HL-60 (cell line): Measurements from ENCODE around the gene FGF12.

Source experiments
- DNase-seq, 2 experiments: peaks; one replicate each; pipeline ENCODE4 v3.0.0-alpha.2; 2010 to 2020; ENCODE audit warnings: low read depth in 1 of 2, low spot score in 1 of 2
- H3K27ac ChIP-seq: fragments of 250-450 bp; sonication (Bioruptor Pico); replicated peaks from 2 replicates; pipeline ENCODE4 v1.5.1; 2020; ENCODE audit warnings: mild to moderate bottlenecking, moderate library complexity
- H3K27me3 ChIP-seq: fragments of 250-450 bp; sonication (Bioruptor Pico); 2 replicates; pipeline ENCODE4 v1.5.1; 2021; ENCODE audit warnings: mild to moderate bottlenecking, moderate library complexity; ENCODE audit not compliant: insufficient read depth, poor library complexity, severe bottlenecking
- H3K4me3 ChIP-seq: replicated peaks from 2 replicates; pipeline ENCODE4 v1.5.1; 2011; ENCODE audit warnings: mild to moderate bottlenecking, control low read depth, low read length; ENCODE audit not compliant: insufficient read depth
- GABPA ChIP-seq: IDR thresholded peaks from 2 replicates; pipeline ENCODE4 v1.6.1; 2012; ENCODE audit warnings: low read depth
- POLR2AphosphoS5 ChIP-seq: IDR thresholded peaks from 2 replicates; pipeline ENCODE4 v1.6.1; 2012; ENCODE audit warnings: low read depth
- SPI1 ChIP-seq: IDR thresholded peaks from 2 replicates; pipeline ENCODE4 v1.6.1; 2012; ENCODE audit warnings: low read depth, mild to moderate bottlenecking, borderline replicate concordance
- TF ChIP-seq, protein P1 (sequence below): IDR thresholded peaks from 2 replicates; pipeline ENCODE4 v1.6.1; 2012; ENCODE audit warnings: low read depth; ENCODE audit not compliant: insufficient replicate concordance
- TF ChIP-seq, protein P2 (sequence below): IDR thresholded peaks from one replicate; pipeline ENCODE4 v1.5.1; 2011; ENCODE audit warnings: low read length, control low read depth, inconsistent platforms; ENCODE audit not compliant: insufficient read depth

The FGF12 gene

DNA sequence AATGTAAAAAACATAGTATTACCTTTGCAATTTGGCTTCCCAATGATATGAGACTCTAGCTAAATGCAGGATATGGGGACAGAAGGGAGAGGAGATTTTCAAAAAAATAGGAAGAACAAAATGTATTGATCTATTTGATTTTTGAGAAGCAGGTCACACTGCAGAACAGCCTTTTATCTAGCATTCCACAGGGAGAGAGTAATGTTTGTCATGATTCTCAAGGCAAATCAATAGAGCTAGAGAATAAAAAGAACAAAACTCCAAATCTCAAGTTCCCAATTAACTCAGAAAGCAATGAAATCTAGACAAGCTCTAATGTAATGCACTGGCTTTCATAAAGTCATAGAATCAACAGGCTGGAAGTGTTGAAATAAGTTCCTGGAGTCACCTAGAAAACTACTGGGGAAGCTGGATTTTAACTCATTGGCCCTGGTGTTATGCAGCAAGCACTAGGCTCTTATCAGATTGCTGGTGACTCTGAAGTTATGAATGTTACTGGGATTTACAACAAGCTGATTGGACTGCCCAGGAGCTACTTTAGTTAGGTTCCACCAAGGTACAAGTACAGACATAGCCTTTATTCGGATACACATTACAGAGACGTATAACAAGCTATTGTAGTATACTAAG is 442.8 kb downstream of the FGF12 start:
- TF ChIP-seq, protein P1, sequence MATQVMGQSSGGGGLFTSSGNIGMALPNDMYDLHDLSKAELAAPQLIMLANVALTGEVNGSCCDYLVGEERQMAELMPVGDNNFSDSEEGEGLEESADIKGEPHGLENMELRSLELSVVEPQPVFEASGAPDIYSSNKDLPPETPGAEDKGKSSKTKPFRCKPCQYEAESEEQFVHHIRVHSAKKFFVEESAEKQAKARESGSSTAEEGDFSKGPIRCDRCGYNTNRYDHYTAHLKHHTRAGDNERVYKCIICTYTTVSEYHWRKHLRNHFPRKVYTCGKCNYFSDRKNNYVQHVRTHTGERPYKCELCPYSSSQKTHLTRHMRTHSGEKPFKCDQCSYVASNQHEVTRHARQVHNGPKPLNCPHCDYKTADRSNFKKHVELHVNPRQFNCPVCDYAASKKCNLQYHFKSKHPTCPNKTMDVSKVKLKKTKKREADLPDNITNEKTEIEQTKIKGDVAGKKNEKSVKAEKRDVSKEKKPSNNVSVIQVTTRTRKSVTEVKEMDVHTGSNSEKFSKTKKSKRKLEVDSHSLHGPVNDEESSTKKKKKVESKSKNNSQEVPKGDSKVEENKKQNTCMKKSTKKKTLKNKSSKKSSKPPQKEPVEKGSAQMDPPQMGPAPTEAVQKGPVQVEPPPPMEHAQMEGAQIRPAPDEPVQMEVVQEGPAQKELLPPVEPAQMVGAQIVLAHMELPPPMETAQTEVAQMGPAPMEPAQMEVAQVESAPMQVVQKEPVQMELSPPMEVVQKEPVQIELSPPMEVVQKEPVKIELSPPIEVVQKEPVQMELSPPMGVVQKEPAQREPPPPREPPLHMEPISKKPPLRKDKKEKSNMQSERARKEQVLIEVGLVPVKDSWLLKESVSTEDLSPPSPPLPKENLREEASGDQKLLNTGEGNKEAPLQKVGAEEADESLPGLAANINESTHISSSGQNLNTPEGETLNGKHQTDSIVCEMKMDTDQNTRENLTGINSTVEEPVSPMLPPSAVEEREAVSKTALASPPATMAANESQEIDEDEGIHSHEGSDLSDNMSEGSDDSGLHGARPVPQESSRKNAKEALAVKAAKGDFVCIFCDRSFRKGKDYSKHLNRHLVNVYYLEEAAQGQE, result no peak
- TF ChIP-seq GABPA, result no peak
- Histone ChIP-seq H3K4me3 (no peak overlapping the region), H3K27me3 (no peaks in the 10 kb centered on the region), H3K27ac (no peak overlapping the region)
- DNase-seq, result no peak

DNA sequence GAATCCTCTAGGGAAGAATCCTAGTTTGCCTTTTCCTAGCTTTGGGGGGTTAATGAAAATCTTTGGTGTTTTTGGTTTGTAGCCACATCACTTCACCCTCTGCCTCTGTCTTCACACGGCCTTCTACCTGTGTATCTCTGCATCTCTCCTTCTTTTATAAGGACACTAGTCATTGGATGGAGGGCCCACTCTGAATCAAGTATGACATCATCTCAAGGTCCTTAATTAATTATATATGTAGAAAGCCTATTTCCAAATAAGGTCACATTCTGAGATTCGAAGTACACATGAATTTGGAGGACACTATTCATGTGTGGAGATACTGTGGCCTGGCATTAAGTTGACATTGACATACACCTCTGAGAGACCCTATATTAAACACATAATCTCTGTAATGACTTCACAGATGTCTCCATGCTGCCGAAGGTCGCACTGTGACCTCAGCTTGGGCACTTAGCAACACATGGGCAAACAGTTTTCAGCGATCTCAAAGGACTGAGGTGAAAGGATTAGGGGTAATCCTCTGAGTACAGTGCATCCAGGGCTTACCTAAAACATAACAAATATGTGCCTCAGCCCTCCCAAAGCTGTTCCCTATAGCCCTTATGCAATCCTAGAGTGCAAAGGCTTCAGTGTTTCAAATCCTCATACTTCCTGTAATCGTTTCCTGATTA is 446.0 kb downstream of the FGF12 start:
- Histone ChIP-seq H3K27me3 (no peaks in the 10 kb centered on the region), H3K27ac (no peak overlapping the region)
- TF ChIP-seq, protein P1, result no peak
- TF ChIP-seq POLR2AphosphoS5 (no peak), GABPA (no peak), SPI1 (no peak)
- TF ChIP-seq, protein P2, sequence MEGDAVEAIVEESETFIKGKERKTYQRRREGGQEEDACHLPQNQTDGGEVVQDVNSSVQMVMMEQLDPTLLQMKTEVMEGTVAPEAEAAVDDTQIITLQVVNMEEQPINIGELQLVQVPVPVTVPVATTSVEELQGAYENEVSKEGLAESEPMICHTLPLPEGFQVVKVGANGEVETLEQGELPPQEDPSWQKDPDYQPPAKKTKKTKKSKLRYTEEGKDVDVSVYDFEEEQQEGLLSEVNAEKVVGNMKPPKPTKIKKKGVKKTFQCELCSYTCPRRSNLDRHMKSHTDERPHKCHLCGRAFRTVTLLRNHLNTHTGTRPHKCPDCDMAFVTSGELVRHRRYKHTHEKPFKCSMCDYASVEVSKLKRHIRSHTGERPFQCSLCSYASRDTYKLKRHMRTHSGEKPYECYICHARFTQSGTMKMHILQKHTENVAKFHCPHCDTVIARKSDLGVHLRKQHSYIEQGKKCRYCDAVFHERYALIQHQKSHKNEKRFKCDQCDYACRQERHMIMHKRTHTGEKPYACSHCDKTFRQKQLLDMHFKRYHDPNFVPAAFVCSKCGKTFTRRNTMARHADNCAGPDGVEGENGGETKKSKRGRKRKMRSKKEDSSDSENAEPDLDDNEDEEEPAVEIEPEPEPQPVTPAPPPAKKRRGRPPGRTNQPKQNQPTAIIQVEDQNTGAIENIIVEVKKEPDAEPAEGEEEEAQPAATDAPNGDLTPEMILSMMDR, result no peak

DNA sequence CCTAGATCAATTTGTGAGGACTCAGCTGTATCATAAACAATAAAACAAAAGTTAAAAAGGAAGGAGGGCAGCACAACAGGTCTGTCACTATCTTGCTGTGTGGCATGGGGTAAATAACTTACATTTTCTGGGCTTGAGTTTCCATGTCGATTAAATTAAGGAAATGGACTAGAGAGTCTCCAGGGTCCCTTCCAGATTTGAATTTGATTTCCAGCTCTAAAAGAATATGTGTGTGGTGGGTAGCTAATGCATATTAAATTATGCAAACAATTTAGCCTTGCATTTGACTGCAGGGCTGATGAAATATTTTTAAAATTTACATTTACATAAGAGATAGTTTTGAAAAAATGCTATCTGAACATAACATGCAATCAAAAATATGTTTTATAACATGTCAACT is 447.7 kb downstream of the FGF12 start:
- Histone ChIP-seq H3K27ac (no peak overlapping the region), H3K4me3 (no peak overlapping the region), H3K27me3 (no peaks in the 10 kb centered on the region)
- TF ChIP-seq GABPA, result no peak
- TF ChIP-seq, protein P2, result no peak
- no peak for TF ChIP-seq POLR2AphosphoS5
- TF ChIP-seq, protein P1, result no peak
- TF ChIP-seq SPI1, result no peak
- no peak for DNase-seq

More for the DNA sequence above, 446.0 kb downstream of the FGF12 start:
- DNase-seq, result no peak
- H3K4me3 ChIP-seq, result no peak overlapping the region
